ENCODE results near the gene PTTG1IP2. TPM values are rescaled to one million over a fixed set of nuclear protein-coding genes. Genes with fewer than 3 reads are reported as not detected.

Gene PTTG1IP2
- total RNA-seq, result not detected
- not detected for polyA plus RNA-seq (2013, experiment 1 of 2)
- polyA plus RNA-seq (2013, experiment 2 of 2), result not detected
- long read RNA-seq, experiment 1, result 0 reads
- long read RNA-seq, experiment 2, result 0 reads
- long read RNA-seq, experiment 3, result 0 reads
- long read RNA-seq, experiment 4, result 0 reads

DNA sequence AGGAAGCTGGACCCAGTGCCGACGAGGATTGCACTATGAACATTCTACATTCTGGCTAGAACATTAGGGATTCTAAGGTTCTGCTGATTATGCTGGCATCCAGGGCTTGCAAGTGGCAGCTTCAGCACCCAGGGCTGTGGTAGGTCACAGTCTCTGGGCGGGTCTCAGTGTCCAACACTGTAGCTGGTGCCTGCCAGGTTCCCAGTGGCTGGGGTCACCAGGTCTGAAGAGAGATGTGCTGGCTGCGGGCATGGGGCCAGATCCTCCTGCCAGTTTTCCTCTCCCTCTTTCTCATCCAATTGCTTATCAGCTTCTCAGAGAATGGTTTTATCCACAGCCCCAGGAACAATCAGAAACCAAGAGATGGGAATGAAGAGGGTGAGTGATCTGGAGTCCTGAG lies at the start of gene PTTG1IP2:
Gene PTTG1IP2, plus strand, starts transcription at position 86 of the 400 bp plus-strand sequence. Its CDS starts 148 bp downstream, at position 234.
- H3K9me3 Mint-ChIP-seq, result peaks cover 14% of the 10 kb centered on the region
- DNase-seq, result no peak
- Histone ChIP-seq H3K4me3 (ENCODE audit: low read length) (no peak within 1 kb of the TSS), H3K27ac (ENCODE audit: low read depth, low read length) (no peak within 1 kb of the TSS), H3K27me3 (ENCODE audit: control insufficient read depth, insufficient read depth, low read length, poor library complexity, severe bottlenecking) (no peaks in the 10 kb centered on the region), H3K4me1 (ENCODE audit: control insufficient read depth, insufficient read depth, low read length) (no peaks in the 10 kb centered on the region), H3K36me3 (ENCODE audit: control insufficient read depth, insufficient read depth, low read length) (no peaks in the 10 kb centered on the region), H3K9me3 (ENCODE audit: control insufficient read depth, low read length) (peaks cover 10% of the 10 kb centered on the region), H3K9ac (ENCODE audit: extremely low read depth, low read length, poor library complexity, severe bottlenecking) (no peak within 1 kb of the TSS)
- H3K27ac Mint-ChIP-seq, result no peak within 1 kb of the TSS
- no peak within 1 kb of the TSS for H3K4me3 Mint-ChIP-seq
- no peaks in the 10 kb centered on the region for H3K4me1 Mint-ChIP-seq
- no peaks in the 10 kb centered on the region for H3K27me3 Mint-ChIP-seq (ENCODE audit: insufficient read depth)
- 92 to 96% methylated on average over 3 to 4 of the region's 4 CpGs for WGBS, 2 experiments (ENCODE audit: insufficient coverage in 1 of 2, insufficient read length in 1 of 2)
- TF ChIP-seq, protein P1, sequence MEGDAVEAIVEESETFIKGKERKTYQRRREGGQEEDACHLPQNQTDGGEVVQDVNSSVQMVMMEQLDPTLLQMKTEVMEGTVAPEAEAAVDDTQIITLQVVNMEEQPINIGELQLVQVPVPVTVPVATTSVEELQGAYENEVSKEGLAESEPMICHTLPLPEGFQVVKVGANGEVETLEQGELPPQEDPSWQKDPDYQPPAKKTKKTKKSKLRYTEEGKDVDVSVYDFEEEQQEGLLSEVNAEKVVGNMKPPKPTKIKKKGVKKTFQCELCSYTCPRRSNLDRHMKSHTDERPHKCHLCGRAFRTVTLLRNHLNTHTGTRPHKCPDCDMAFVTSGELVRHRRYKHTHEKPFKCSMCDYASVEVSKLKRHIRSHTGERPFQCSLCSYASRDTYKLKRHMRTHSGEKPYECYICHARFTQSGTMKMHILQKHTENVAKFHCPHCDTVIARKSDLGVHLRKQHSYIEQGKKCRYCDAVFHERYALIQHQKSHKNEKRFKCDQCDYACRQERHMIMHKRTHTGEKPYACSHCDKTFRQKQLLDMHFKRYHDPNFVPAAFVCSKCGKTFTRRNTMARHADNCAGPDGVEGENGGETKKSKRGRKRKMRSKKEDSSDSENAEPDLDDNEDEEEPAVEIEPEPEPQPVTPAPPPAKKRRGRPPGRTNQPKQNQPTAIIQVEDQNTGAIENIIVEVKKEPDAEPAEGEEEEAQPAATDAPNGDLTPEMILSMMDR (conservative IDR thresholded peaks at IDR 0.05), result no peak
- no peaks in the 10 kb centered on the region for H3K36me3 Mint-ChIP-seq (ENCODE audit: low read depth)

DNA sequence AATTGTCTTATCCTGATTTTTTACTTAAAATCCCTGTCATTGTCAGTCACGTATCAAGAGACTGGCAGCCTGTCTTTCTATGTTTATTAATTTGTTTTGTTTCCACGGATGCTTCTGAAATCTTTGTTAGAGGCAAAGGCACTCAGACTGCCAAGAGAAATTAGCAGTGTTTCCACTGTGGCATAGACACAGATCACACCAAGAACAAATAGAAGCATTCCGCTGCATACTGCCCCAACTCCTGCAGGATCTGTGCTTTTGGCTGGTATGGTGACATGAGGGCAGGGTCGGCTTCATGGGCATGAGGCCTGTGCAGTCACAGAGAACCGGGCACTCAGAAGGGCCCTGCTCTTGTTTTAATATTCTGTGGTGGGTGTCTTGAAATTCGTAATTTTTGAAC lies 47.8 kb upstream of the PTTG1IP2 start:
- TF ChIP-seq, protein P1 (conservative IDR thresholded peaks at IDR 0.05), result no peak
- WGBS, 2 experiments (ENCODE audit: insufficient coverage in 1 of 2, insufficient read length in 1 of 2), result 95 to 97% methylated on average over 4 to 6 of the region's 6 CpGs
- no peaks in the 10 kb centered on the region for H3K36me3 Mint-ChIP-seq (ENCODE audit: low read depth)
- H3K4me3 Mint-ChIP-seq, result no peak overlapping the region
- H3K27me3 Mint-ChIP-seq (ENCODE audit: insufficient read depth), result no peaks in the 10 kb centered on the region
- peaks cover 19% of the 10 kb centered on the region for H3K9me3 Mint-ChIP-seq
- DNase-seq, result no peak
- no peak overlapping the region for H3K27ac ChIP-seq (ENCODE audit: low read depth, low read length)
- H3K27ac Mint-ChIP-seq, result no peak overlapping the region
- H3K36me3 ChIP-seq (ENCODE audit: control insufficient read depth, insufficient read depth, low read length), result no peaks in the 10 kb centered on the region
- no peak overlapping the region for H3K9ac ChIP-seq (ENCODE audit: extremely low read depth, low read length, poor library complexity, severe bottlenecking)
- peaks cover 10% of the 10 kb centered on the region for H3K4me1 Mint-ChIP-seq
- no peaks in the 10 kb centered on the region for H3K27me3 ChIP-seq (ENCODE audit: control insufficient read depth, insufficient read depth, low read length, poor library complexity, severe bottlenecking)
- no peaks in the 10 kb centered on the region for H3K4me1 ChIP-seq (ENCODE audit: control insufficient read depth, insufficient read depth, low read length)
- no peak overlapping the region for H3K4me3 ChIP-seq (ENCODE audit: low read length)
- H3K9me3 ChIP-seq (ENCODE audit: control insufficient read depth, low read length), result peaks cover 11% of the 10 kb centered on the region

DNA sequence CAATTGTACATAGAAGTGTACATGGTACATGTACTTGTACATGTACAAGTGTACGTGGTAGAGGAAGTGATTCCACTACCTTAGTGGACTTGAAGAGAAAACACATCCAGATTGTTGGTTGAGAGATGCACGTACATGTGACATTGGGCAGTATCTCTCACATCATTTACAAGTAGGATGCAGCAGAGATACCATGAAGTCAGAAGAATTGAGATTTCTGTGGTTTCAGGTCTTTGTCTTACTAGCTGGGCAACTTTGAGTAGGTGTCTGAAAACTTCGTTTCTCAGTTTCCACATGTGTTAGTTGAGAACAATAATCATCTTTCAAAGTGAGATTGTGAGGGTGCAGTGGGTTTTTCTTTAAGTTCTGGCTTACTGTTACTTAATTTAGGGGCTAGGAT lies 44.7 kb upstream of the PTTG1IP2 start:
- TF ChIP-seq, protein P1 (conservative IDR thresholded peaks at IDR 0.05), result no peak
- Mint-ChIP-seq H3K36me3 (ENCODE audit: low read depth) (no peaks in the 10 kb centered on the region), H3K4me3 (no peak overlapping the region)

More for the DNA sequence above, 44.7 kb upstream of the PTTG1IP2 start:
- Histone ChIP-seq H3K27me3 (ENCODE audit: control insufficient read depth, insufficient read depth, low read length, poor library complexity, severe bottlenecking) (no peaks in the 10 kb centered on the region), H3K9me3 (ENCODE audit: control insufficient read depth, low read length) (peaks cover 11% of the 10 kb centered on the region), H3K27ac (ENCODE audit: low read depth, low read length) (no peak overlapping the region), H3K9ac (ENCODE audit: extremely low read depth, low read length, poor library complexity, severe bottlenecking) (no peak overlapping the region), H3K4me3 (ENCODE audit: low read length) (no peak overlapping the region), H3K36me3 (ENCODE audit: control insufficient read depth, insufficient read depth, low read length) (no peaks in the 10 kb centered on the region), H3K4me1 (ENCODE audit: control insufficient read depth, insufficient read depth, low read length) (no peaks in the 10 kb centered on the region)
- DNase-seq, result no peak
- 89 to 100% methylated on average over 2 to 3 of the region's 3 CpGs for WGBS, 2 experiments (ENCODE audit: insufficient coverage in 1 of 2, insufficient read length in 1 of 2)
- Mint-ChIP-seq H3K9me3 (peaks cover 19% of the 10 kb centered on the region), H3K27me3 (ENCODE audit: insufficient read depth) (no peaks in the 10 kb centered on the region), H3K4me1 (peaks cover 9% of the 10 kb centered on the region), H3K27ac (no peak overlapping the region)
